ENCODE measurements around the gene GGA2.
"Not testable (repeated sequence)": the region's sequence is repeated elsewhere in the genome, so short reads cannot be mapped to it uniquely, and the experiment has no call there.

The GGA2 gene

GRCh38 chr16:23484510-23485256 is 25.6 kb downstream of the GGA2 start:
- Histone ChIP-seq H3K9me3 (ENCODE audit: control insufficient read depth, insufficient read depth, low read depth, low read length) (no peaks in the 10 kb centered on the region), H3K36me3 (ENCODE audit: control insufficient read depth in 2 of 2, insufficient read depth in 1 of 2, low read length in 2 of 2) (peaks cover 32 to 93% of the 10 kb centered on the region in 2 experiments; a peak in 2 of 3 replicates), H3K27ac (ENCODE audit: extremely low read depth, low read depth, low read length) (no peak overlapping the region), H3K4me3 (ENCODE audit: low read depth, low read length) (no peak overlapping the region), H3K4me1 (ENCODE audit: control insufficient read depth, insufficient read depth, low read length) (no peaks in the 10 kb centered on the region)
- ChIA-PET CTCF (no interaction called here), POLR2A (no interaction called here)
- TF ChIP-seq ZNF146 (tag by site-specific recombination; IDR thresholded peaks at IDR 0.05) (peak; percentile 51; the same call in 1 of the 2 replicates), ZNF488 (tag by site-specific recombination; IDR thresholded peaks at IDR 0.05) (no peak), ZFP3 (tag by site-specific recombination; IDR thresholded peaks at IDR 0.05; ENCODE audit: low read depth) (no peak)

GRCh38 chr16:23483492-23483891 is 26.8 kb downstream of the GGA2 start:
- H3K4me1 ChIP-seq (ENCODE audit: control insufficient read depth, insufficient read depth, low read length); H3K4me3 ChIP-seq (ENCODE audit: low read depth, low read length); H3K27ac ChIP-seq (ENCODE audit: extremely low read depth, low read depth, low read length); CTCF ChIA-PET; H3K9me3 ChIP-seq (ENCODE audit: control insufficient read depth, insufficient read depth, low read depth, low read length); POLR2A ChIA-PET: not testable (repeated sequence)
- peaks cover 34 to 93% of the 10 kb centered on the region in 2 experiments for H3K36me3 ChIP-seq (ENCODE audit: control insufficient read depth in 2 of 2, insufficient read depth in 1 of 2, low read length in 2 of 2)

GRCh38 chr16:23482778-23483177 is 27.5 kb downstream of the GGA2 start:
- Histone ChIP-seq H3K36me3 (ENCODE audit: control insufficient read depth in 2 of 2, insufficient read depth in 1 of 2, low read length in 2 of 2) (peaks cover 34 to 92% of the 10 kb centered on the region in 2 experiments), H3K4me1 (ENCODE audit: control insufficient read depth, insufficient read depth, low read length) (no peaks in the 10 kb centered on the region), H3K9me3 (ENCODE audit: control insufficient read depth, insufficient read depth, low read depth, low read length) (no peaks in the 10 kb centered on the region), H3K4me3 (ENCODE audit: low read depth, low read length) (no peak overlapping the region), H3K27ac (ENCODE audit: extremely low read depth, low read depth, low read length) (no peak overlapping the region)
- ChIA-PET POLR2A (no interaction called here), CTCF (no interaction called here)
- no peak for TF ChIP-seq KLF7 (tag by site-specific recombination; IDR thresholded peaks at IDR 0.05; ENCODE audit: borderline replicate concordance)
- no peak for TF ChIP-seq ZNF558 (tag by site-specific recombination; IDR thresholded peaks at IDR 0.05)
- no peak for TF ChIP-seq SP3 (tag by site-specific recombination; IDR thresholded peaks at IDR 0.05)
- TF ChIP-seq ZBTB49 (tag by site-specific recombination; IDR thresholded peaks at IDR 0.05; ENCODE audit: low read depth): no peak
- TF ChIP-seq ZFP41 (tag by site-specific recombination; IDR thresholded peaks at IDR 0.05; ENCODE audit: borderline replicate concordance): no peak
- TF ChIP-seq ZNF518A (tag by site-specific recombination; conservative IDR thresholded peaks at IDR 0.05; ENCODE audit: low read depth): no peak
- no peak for TF ChIP-seq ZNF610 (tag by site-specific recombination; IDR thresholded peaks at IDR 0.05; ENCODE audit: borderline replicate concordance)
- no peak for TF ChIP-seq PRDM1 (tag by site-specific recombination; IDR thresholded peaks at IDR 0.05)
- TF ChIP-seq FEZF1 (tag by site-specific recombination; IDR thresholded peaks at IDR 0.05): no peak
- TF ChIP-seq TCF7L2 (IDR thresholded peaks at IDR 0.05; ENCODE audit: borderline replicate concordance, low read depth, low read length): no peak
- no peak for TF ChIP-seq ZNF626 (tag by site-specific recombination; IDR thresholded peaks at IDR 0.05)
- no peak for TF ChIP-seq ZBTB48 (tag by site-specific recombination; IDR thresholded peaks at IDR 0.05)
- no peak for TF ChIP-seq ZNF302 (tag by site-specific recombination; IDR thresholded peaks at IDR 0.05; ENCODE audit: low read depth)
- TF ChIP-seq ZNF16 (tag by site-specific recombination; IDR thresholded peaks at IDR 0.05; ENCODE audit: low read depth): no peak
- no peak for TF ChIP-seq ZNF785 (tag by site-specific recombination; IDR thresholded peaks at IDR 0.05)

Data from HEK293 (cell line).